ENCODE data around the gene GASK1A. TPM values are rescaled to one million over a fixed set of nuclear protein-coding genes. Genes with fewer than 3 reads are reported as not detected.

GASK1A gene
- total and polyA plus RNA-seq, 10 of the 15 experiments (the other 5 are each of a cell fraction or from before 2014, with no cell fraction given) = 0.18 TPM; not detected in 9

GRCh38 chr3:43046583-43046982 lies 67.5 kb downstream of the GASK1A start:
- CTCF ChIA-PET = no interaction called here
- no peaks in the 10 kb centered on the region for H3K27me3 ChIP-seq (replicated peaks in 1 of 2; ENCODE audit: control insufficient read depth in 2 of 2, insufficient read depth in 2 of 2, low read length in 1 of 2)
- RAD21 ChIA-PET (ENCODE audit: unreplicated experiment) = no interaction called here
- no TSS peak for BruUV-seq (replicated peaks)
- 0% methylated on average over 1 of the region's 1 CpG for WGBS (ENCODE audit: insufficient coverage, insufficient replicate concordance, low lambda C conversion rate, missing lambda C conversion rate)
- H3K36me3 ChIP-seq (ENCODE audit: control insufficient read depth in 2 of 2, insufficient read depth in 2 of 2, low read length in 1 of 2) = no peaks in the 10 kb centered on the region
- ATAC-seq (no peak), DNase-seq (ENCODE audit: low read depth, low spot score) (no peak), FAIRE-seq (no peak)
- H3K4me3 ChIP-seq = no peak overlapping the region
- no peaks in the 10 kb centered on the region for H4K20me1 ChIP-seq (ENCODE audit: control insufficient read depth, insufficient read depth)
- POLR2A ChIA-PET = no interaction called here
- H3K4me2 ChIP-seq (ENCODE audit: control insufficient read depth, insufficient read depth) = no peak overlapping the region
- H3K79me2 ChIP-seq (ENCODE audit: control insufficient read depth, insufficient read depth, low read length) = no peaks in the 10 kb centered on the region
- in situ Hi-C loops (cut with MboI) = no loop called here
- H2AFZ ChIP-seq (ENCODE audit: control insufficient read depth, low read depth, low read length) = no peak overlapping the region
- H3K4me1 ChIP-seq (ENCODE audit: control insufficient read depth, insufficient read depth, low read length) = no peaks in the 10 kb centered on the region
- intact Hi-C loops (cut with micrococcal nuclease; ENCODE audit: unreplicated experiment) = no loop called here
- SMC1A ChIA-PET (ENCODE audit: uncharacterized antibody, unreplicated experiment) = no interaction called here
- H3K9me3 ChIP-seq (replicated peaks; ENCODE audit: control insufficient read depth, insufficient read depth, low read length) = no peaks in the 10 kb centered on the region; the same call in 2 of the 3 replicates
- H3K27ac ChIP-seq (ENCODE audit: control insufficient read depth, insufficient read depth) = no peak overlapping the region
- H3K9ac ChIP-seq (ENCODE audit: control insufficient read depth, insufficient read depth, low read length) = no peak overlapping the region
- no peak for TF ChIP-seq POU2F2 (IDR thresholded peaks at IDR 0.05; ENCODE audit: borderline replicate concordance, low read depth, low read length)
- no peak for TF ChIP-seq RELB (IDR thresholded peaks at IDR 0.05; ENCODE audit: low read depth)
- no peak for TF ChIP-seq BMI1 (IDR thresholded peaks at IDR 0.05; ENCODE audit: borderline replicate concordance)
- no peak for TF ChIP-seq JUND (IDR thresholded peaks at IDR 0.05; ENCODE audit: low read depth, low read length)
- no peak for TF ChIP-seq ATF7 (IDR thresholded peaks at IDR 0.05; ENCODE audit: low read depth)
- no peak for TF ChIP-seq SIN3A (IDR thresholded peaks at IDR 0.05; ENCODE audit: low read depth, low read length)

- Histone ChIP-seq H3K4me1 (ENCODE audit: control insufficient read depth, insufficient read depth, low read length) (no peaks in the 10 kb centered on the region), H3K36me3 (ENCODE audit: control insufficient read depth in 2 of 2, insufficient read depth in 2 of 2, low read length in 1 of 2) (no peaks in the 10 kb centered on the region), H3K27me3 (replicated peaks in 1 of 2; ENCODE audit: control insufficient read depth in 2 of 2, insufficient read depth in 2 of 2, low read length in 1 of 2) (no peaks in the 10 kb centered on the region), H3K79me2 (ENCODE audit: control insufficient read depth, insufficient read depth, low read length) (no peaks in the 10 kb centered on the region), H4K20me1 (ENCODE audit: control insufficient read depth, insufficient read depth) (no peaks in the 10 kb centered on the region), H3K4me2 (ENCODE audit: control insufficient read depth, insufficient read depth) (no peak overlapping the region), H3K9me3 (replicated peaks; ENCODE audit: control insufficient read depth, insufficient read depth, low read length) (no peaks in the 10 kb centered on the region; the same call in 2 of the 3 replicates), H3K27ac (ENCODE audit: control insufficient read depth, insufficient read depth) (no peak overlapping the region), H3K9ac (ENCODE audit: control insufficient read depth, insufficient read depth, low read length) (no peak overlapping the region), H3K4me3 (no peak overlapping the region), H2AFZ (ENCODE audit: control insufficient read depth, low read depth, low read length) (no peak overlapping the region)
- ChIA-PET SMC1A (ENCODE audit: uncharacterized antibody, unreplicated experiment) (no interaction called here), CTCF (no interaction called here), RAD21 (ENCODE audit: unreplicated experiment) (no interaction called here), POLR2A (no interaction called here)
- in situ Hi-C loops (cut with MboI) (no loop called here), intact Hi-C loops (cut with micrococcal nuclease; ENCODE audit: unreplicated experiment) (no loop called here)
- DNase-seq (ENCODE audit: low read depth, low spot score) (no peak), ATAC-seq (no peak), FAIRE-seq (no peak)
- no peak for TF ChIP-seq ASH2L (IDR thresholded peaks at IDR 0.05; ENCODE audit: borderline replicate concordance, low read depth)
- TF ChIP-seq RELA (IDR thresholded peaks at IDR 0.05; ENCODE audit: borderline replicate concordance, partially characterized antibody) = no peak
- no peak for TF ChIP-seq NFXL1 (IDR thresholded peaks at IDR 0.05; ENCODE audit: borderline replicate concordance)
- BruUV-seq (replicated peaks) = no TSS peak
These were observed 69.4 kb downstream of the GASK1A start for GRCh38 chr3:43048470-43048869.

Data from GM12878 (cell line).